ENCODE data around the gene NUMBL. TPM values are rescaled to one million over a fixed set of nuclear protein-coding genes. Genes with fewer than 3 reads are reported as not detected.

NUMBL gene
- 19.4 and 21.1 TPM in 2 replicates for polyA plus RNA-seq (2011; rRNA removed)
- polyA plus RNA-seq (2012; cell fraction: cytosol; rRNA removed): 41.5 and 47.8 TPM in 2 replicates
- polyA plus RNA-seq (2012; cell fraction: nucleus; rRNA removed): 114 and 125 TPM in 2 replicates
- polyA plus RNA-seq (2017; fragmentation: RNase III; extraction: RNeasy Plus Mini Kit Qiagen cat#74134 plus additional on column Dnase treatment): 26.6 to 29.7 TPM (median 28.7 TPM) in 3 replicates
- polyA minus RNA-seq (2011; rRNA and poly(A)+ RNA removed): 13.8 and 13.9 TPM in 2 replicates

- peak within 1 kb of the TSS; percentile 73 for H3K4me3 ChIP-seq
- 16% methylated on average over 5 of the region's 50 CpGs for WGBS (ENCODE audit: missing lambda C conversion rate)
- no peaks in the 10 kb centered on the region for H3K9me3 ChIP-seq
- H3K4me1 ChIP-seq: peaks cover 42% of the 10 kb centered on the region
- DNase-seq (ENCODE audit: low read depth in 1 of 2, low spot score in 1 of 2) (no peak), ATAC-seq (peak; percentile 47 to 61), FAIRE-seq (no peak)
- H3K4me2 ChIP-seq: peak within 1 kb of the TSS; percentile 99
- POLR2A ChIA-PET: interaction anchor here (0.6 to 2.3 kb wide), 18 partner anchors 11 to 1340 kb away, joined by 3 to 37 read pairs (median 5); partner anchors contain the start of genes ACTMAP, COQ8B, EGLN2 and HNRNPUL1
- H3K27ac ChIP-seq: peak within 1 kb of the TSS; percentile 93 to 99
- CTCF ChIA-PET: interaction anchor here (0.9 to 5.3 kb wide), 6 partner anchors 10 to 54 kb away, joined by 4 to 66 read pairs (median 6); no protein-coding TSS in a partner anchor
- 0 out of 2 replicates have a peak, but pooled peaks have one; percentile 19 for TF ChIP-seq NPAS2 (CRISPR knock-in tag; IDR thresholded peaks at IDR 0.05; ENCODE audit: borderline replicate concordance)
- TF ChIP-seq TFCP2L1 (CRISPR knock-in tag; IDR thresholded peaks at IDR 0.05): peak; percentile 77; the same call in 1 of the 2 replicates
- no peak for TF ChIP-seq MYC (IDR thresholded peaks at IDR 0.05; ENCODE audit: borderline replicate concordance, low read length)
- TF ChIP-seq, protein P1, sequence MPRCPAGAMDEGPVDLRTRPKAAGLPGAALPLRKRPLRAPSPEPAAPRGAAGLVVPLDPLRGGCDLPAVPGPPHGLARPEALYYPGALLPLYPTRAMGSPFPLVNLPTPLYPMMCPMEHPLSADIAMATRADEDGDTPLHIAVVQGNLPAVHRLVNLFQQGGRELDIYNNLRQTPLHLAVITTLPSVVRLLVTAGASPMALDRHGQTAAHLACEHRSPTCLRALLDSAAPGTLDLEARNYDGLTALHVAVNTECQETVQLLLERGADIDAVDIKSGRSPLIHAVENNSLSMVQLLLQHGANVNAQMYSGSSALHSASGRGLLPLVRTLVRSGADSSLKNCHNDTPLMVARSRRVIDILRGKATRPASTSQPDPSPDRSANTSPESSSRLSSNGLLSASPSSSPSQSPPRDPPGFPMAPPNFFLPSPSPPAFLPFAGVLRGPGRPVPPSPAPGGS (IDR thresholded peaks at IDR 0.05): peak; percentile 95; the same call in 2 of the 3 replicates
- no peak for TF ChIP-seq SMC3 (IDR thresholded peaks at IDR 0.05)
- 0 out of 2 replicates have a peak, but pooled peaks have one; percentile 41 for TF ChIP-seq HOXB5 (CRISPR knock-in tag; IDR thresholded peaks at IDR 0.05)
- TF ChIP-seq PHF8 (IDR thresholded peaks at IDR 0.05; ENCODE audit: borderline replicate concordance, low read depth): peak; percentile 46; the same call in 1 of the 2 replicates
- TF ChIP-seq POLR2A (IDR thresholded peaks at IDR 0.05; ENCODE audit: low read length): peak; percentile 24; the same call in 1 of the 2 replicates
- TF ChIP-seq JUN (IDR thresholded peaks at IDR 0.05): peak in 1 of 2 experiments; percentile 45; a peak in 3 of 5 replicates
- peak; percentile 52; the same call in 1 of the 2 replicates for TF ChIP-seq TP53 (CRISPR knock-in tag; IDR thresholded peaks at IDR 0.05)
- no peak for TF ChIP-seq HOXA7 (CRISPR knock-in tag; IDR thresholded peaks at IDR 0.05)
- TF ChIP-seq HEYL (CRISPR knock-in tag; IDR thresholded peaks at IDR 0.05): no peak
- peak in 1 of 2 experiments; percentile 23; a peak in 2 of 5 replicates for TF ChIP-seq RAD21 (conservative IDR thresholded peaks at IDR 0.05 in 1 of 2, IDR thresholded peaks at IDR 0.05 in 1 of 2)
- no peak for TF ChIP-seq KDM1A (IDR thresholded peaks at IDR 0.05; ENCODE audit: low read depth)
Measured at GRCh38 chr19:40690050-40690692, at the start of gene NUMBL. Gene NUMBL (minus strand): TSS chr19:40690651. CDS start chr19:40690483, 168 bp downstream.

GRCh38 chr19:40739030-40739839 is 48.8 kb upstream of the NUMBL start:
- DNase-seq (ENCODE audit: low read depth in 1 of 2, low spot score in 1 of 2): no peak
- Histone ChIP-seq H3K4me3 (no peak overlapping the region), H3K27ac (no peak overlapping the region), H3K4me1 (no peaks in the 10 kb centered on the region), H3K9me3 (no peaks in the 10 kb centered on the region), H3K4me2 (no peak overlapping the region)
- ChIA-PET POLR2A (interaction anchor here (1.0 to 1.2 kb wide), 2 partner anchors 11 to 22 kb away, joined by 3 to 4 read pairs; partner anchors contain the start of genes ACTMAP, COQ8B and ITPKC), CTCF (interaction anchor here (0.5 to 15.8 kb wide), 8 partner anchors 10 to 214 kb away, joined by 3 to 199 read pairs (median 4); partner anchors contain the start of gene ACTMAP)
- peak; percentile 2 to 13; a peak in 3 of 6 replicates for ATAC-seq
- 0 out of 2 replicates have a peak, but pooled peaks have one; percentile 1 for TF ChIP-seq POLR2AphosphoS2 (conservative IDR thresholded peaks at IDR 0.05; ENCODE audit: low read length)
- TF ChIP-seq, protein P2, sequence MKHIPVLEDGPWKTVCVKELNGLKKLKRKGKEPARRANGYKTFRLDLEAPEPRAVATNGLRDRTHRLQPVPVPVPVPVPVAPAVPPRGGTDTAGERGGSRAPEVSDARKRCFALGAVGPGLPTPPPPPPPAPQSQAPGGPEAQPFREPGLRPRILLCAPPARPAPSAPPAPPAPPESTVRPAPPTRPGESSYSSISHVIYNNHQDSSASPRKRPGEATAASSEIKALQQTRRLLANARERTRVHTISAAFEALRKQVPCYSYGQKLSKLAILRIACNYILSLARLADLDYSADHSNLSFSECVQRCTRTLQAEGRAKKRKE (CRISPR knock-in tag; IDR thresholded peaks at IDR 0.05; ENCODE audit: low read depth): no peak
- TF ChIP-seq RCOR1 (IDR thresholded peaks at IDR 0.05; ENCODE audit: low read depth, low read length): no peak
- TF ChIP-seq MAFK (IDR thresholded peaks at IDR 0.05; ENCODE audit: partially characterized antibody): no peak
- no peak for TF ChIP-seq HEYL (CRISPR knock-in tag; IDR thresholded peaks at IDR 0.05)
- peak; percentile 64 for TF ChIP-seq ZFP36 (IDR thresholded peaks at IDR 0.05; ENCODE audit: borderline replicate concordance, partially characterized antibody)
- TF ChIP-seq ZC3H11A (IDR thresholded peaks at IDR 0.05): no peak
- TF ChIP-seq, protein P3, sequence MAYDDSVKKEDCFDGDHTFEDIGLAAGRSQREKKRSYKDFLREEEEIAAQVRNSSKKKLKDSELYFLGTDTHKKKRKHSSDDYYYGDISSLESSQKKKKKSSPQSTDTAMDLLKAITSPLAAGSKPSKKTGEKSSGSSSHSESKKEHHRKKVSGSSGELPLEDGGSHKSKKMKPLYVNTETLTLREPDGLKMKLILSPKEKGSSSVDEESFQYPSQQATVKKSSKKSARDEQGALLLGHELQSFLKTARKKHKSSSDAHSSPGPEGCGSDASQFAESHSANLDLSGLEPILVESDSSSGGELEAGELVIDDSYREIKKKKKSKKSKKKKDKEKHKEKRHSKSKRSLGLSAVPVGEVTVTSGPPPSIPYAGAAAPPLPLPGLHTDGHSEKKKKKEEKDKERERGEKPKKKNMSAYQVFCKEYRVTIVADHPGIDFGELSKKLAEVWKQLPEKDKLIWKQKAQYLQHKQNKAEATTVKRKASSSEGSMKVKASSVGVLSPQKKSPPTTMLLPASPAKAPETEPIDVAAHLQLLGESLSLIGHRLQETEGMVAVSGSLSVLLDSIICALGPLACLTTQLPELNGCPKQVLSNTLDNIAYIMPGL (CRISPR knock-in tag; IDR thresholded peaks at IDR 0.05; ENCODE audit: borderline replicate concordance): no peak
- no peak for TF ChIP-seq NPAS2 (CRISPR knock-in tag; IDR thresholded peaks at IDR 0.05; ENCODE audit: borderline replicate concordance)
- no peak for TF ChIP-seq FOXS1 (CRISPR knock-in tag; IDR thresholded peaks at IDR 0.05)
- TF ChIP-seq RARB (CRISPR knock-in tag; IDR thresholded peaks at IDR 0.05): no peak
- no peak for TF ChIP-seq PHF8 (IDR thresholded peaks at IDR 0.05; ENCODE audit: borderline replicate concordance, low read depth)
- TF ChIP-seq MAZ (IDR thresholded peaks at IDR 0.05; ENCODE audit: borderline replicate concordance, low read depth, low read length): no peak
- TF ChIP-seq CBX2 (IDR thresholded peaks at IDR 0.05; ENCODE audit: borderline replicate concordance, low read depth): no peak
- TF ChIP-seq FOSB (CRISPR knock-in tag; IDR thresholded peaks at IDR 0.05): no peak
- no peak for FAIRE-seq
- WGBS (ENCODE audit: missing lambda C conversion rate): 87% methylated on average over 22 of the region's 22 CpGs

All from A549 (cell line).